WERI-Rb-1 (cell line): Measurements from ENCODE around the gene ATP9A.

ENCODE experiments used
- DNase-seq: peaks from one replicate; pipeline ENCODE4 v3.0.0-alpha.2; 2020
- H3K27ac ChIP-seq: fragments of 250-450 bp; sonication (Bioruptor Pico); 2 replicates; pipeline ENCODE4 v1.5.1; 2020; ENCODE audit warnings: mild to moderate bottlenecking, moderate library complexity
- H3K27me3 ChIP-seq: fragments of 250-450 bp; sonication (Bioruptor Pico); 2 replicates; pipeline ENCODE4 v1.5.1; 2021; ENCODE audit warnings: mild to moderate bottlenecking, low read depth, moderate library complexity; ENCODE audit not compliant: insufficient read depth, severe bottlenecking
- H3K36me3 ChIP-seq: fragments of 250-450 bp; sonication (Bioruptor Pico); 2 replicates; pipeline ENCODE4 v1.5.1; 2020; ENCODE audit warnings: mild to moderate bottlenecking, moderate library complexity
- H3K4me3 ChIP-seq: 2 replicates; pipeline ENCODE4 v1.5.1; 2011; ENCODE audit warnings: low read depth, mild to moderate bottlenecking, control low read depth, low read length
- H3K9me3 ChIP-seq: fragments of 250-450 bp; sonication (Bioruptor Pico); 2 replicates; pipeline ENCODE4 v1.5.1; 2021; ENCODE audit warnings: mild to moderate bottlenecking, moderate library complexity; ENCODE audit not compliant: severe bottlenecking
- CTCF ChIP-seq: IDR thresholded peaks from 2 replicates; pipeline ENCODE4 v1.5.1; 2011; ENCODE audit warnings: low read depth, mild to moderate bottlenecking, control low read depth, inconsistent platforms, low read length

Gene ATP9A

GRCh38 chr20:51667491-51667890 lies 100.7 kb downstream of the ATP9A start:
- TF ChIP-seq CTCF = no peak
- no peak for DNase-seq
- H3K36me3 ChIP-seq = peaks cover 19% of the 10 kb centered on the region
- no peaks in the 10 kb centered on the region for H3K27me3 ChIP-seq
- H3K4me3 ChIP-seq = no peak overlapping the region
- no peak overlapping the region for H3K27ac ChIP-seq
- H3K9me3 ChIP-seq = no peaks in the 10 kb centered on the region

- H3K27ac ChIP-seq = no peak overlapping the region
These were observed 101.2 kb downstream of the ATP9A start for GRCh38 chr20:51667002-51667408.

GRCh38 chr20:51666126-51666525 lies 102.1 kb downstream of the ATP9A start:
- Histone ChIP-seq H3K27ac (no peak overlapping the region), H3K9me3 (no peaks in the 10 kb centered on the region), H3K4me3 (no peak overlapping the region), H3K36me3 (peaks cover 15% of the 10 kb centered on the region), H3K27me3 (no peaks in the 10 kb centered on the region)
- DNase-seq = no peak
- TF ChIP-seq CTCF = no peak

More at GRCh38 chr20:51667002-51667408, 101.2 kb downstream of the ATP9A start:
- no peak for TF ChIP-seq CTCF
- Histone ChIP-seq H3K4me3 (no peak overlapping the region), H3K27me3 (no peaks in the 10 kb centered on the region), H3K36me3 (peaks cover 15% of the 10 kb centered on the region), H3K9me3 (no peaks in the 10 kb centered on the region)
- no peak for DNase-seq

GRCh38 chr20:51665543-51666118 lies 102.6 kb downstream of the ATP9A start:
- Histone ChIP-seq H3K27me3 (no peaks in the 10 kb centered on the region), H3K4me3 (no peak overlapping the region), H3K27ac (no peak overlapping the region), H3K36me3 (peaks cover 10% of the 10 kb centered on the region), H3K9me3 (no peaks in the 10 kb centered on the region)
- DNase-seq = no peak
- TF ChIP-seq CTCF = no peak

- no peak for TF ChIP-seq CTCF
- Histone ChIP-seq H3K27me3 (no peaks in the 10 kb centered on the region), H3K9me3 (no peaks in the 10 kb centered on the region), H3K4me3 (no peak overlapping the region), H3K36me3 (peaks cover 1% of the 10 kb centered on the region), H3K27ac (peak overlapping the region; percentile 28)
- peak; percentile 44 for DNase-seq
These were observed 106.5 kb downstream of the ATP9A start for GRCh38 chr20:51661609-51662178.
